MM.1S (cell line): ENCODE data around the gene CYS1.

Experiments used
- DNase-seq: peaks from one replicate; pipeline ENCODE4 v3.0.0-alpha.2; 2015
- H2AFZ ChIP-seq: fragments of 300-600 bp; sonication (generic); 2 replicates; pipeline ENCODE4 v1.6.0; 2016; ENCODE audit warnings: antibody characterized with exemption, low read length
- H3F3A ChIP-seq: fragments of 300-600 bp; sonication (generic); 2 replicates; pipeline ENCODE4 v1.6.1; 2016; ENCODE audit warnings: mild to moderate bottlenecking, antibody characterized with exemption, low read length, moderate library complexity, mixed read lengths; ENCODE audit not compliant: insufficient read depth
- H3K27ac ChIP-seq: fragments of 300-600 bp; sonication (generic); 2 replicates; pipeline ENCODE4 v1.5.1; 2016; ENCODE audit warnings: mild to moderate bottlenecking, low read length
- H3K27me3 ChIP-seq: fragments of 300-600 bp; sonication (generic); replicated peaks from 2 replicates; pipeline ENCODE4 v1.6.0; 2016; ENCODE audit warnings: low read length; ENCODE audit not compliant: insufficient read depth
- H3K36me3 ChIP-seq: fragments of 300-600 bp; sonication (generic); replicated peaks from 2 replicates; pipeline ENCODE4 v1.6.1; 2016; ENCODE audit warnings: mild to moderate bottlenecking, low read length, mixed read lengths; ENCODE audit not compliant: insufficient read depth
- H3K4me1 ChIP-seq: fragments of 300-600 bp; sonication (generic); 2 replicates; pipeline ENCODE4 v1.6.1; 2016; ENCODE audit warnings: low read length, mixed read lengths
- H3K4me2 ChIP-seq: fragments of 300-600 bp; sonication (generic); 2 replicates; pipeline ENCODE4 v1.6.0; 2016; ENCODE audit warnings: low read depth, low read length
- H3K4me3 ChIP-seq: fragments of 300-600 bp; sonication (generic); 2 replicates; pipeline ENCODE4 v1.5.1; 2016; ENCODE audit warnings: low read length, mixed read lengths
- H3K79me2 ChIP-seq: fragments of 300-600 bp; sonication (generic); 2 replicates; pipeline ENCODE4 v1.6.1; 2016; ENCODE audit warnings: mixed run types, low read length, mixed read lengths
- H3K9ac ChIP-seq: fragments of 300-600 bp; sonication (generic); 2 replicates; pipeline ENCODE4 v1.6.1; 2016; ENCODE audit warnings: low read length, mixed read lengths
- H3K9me2 ChIP-seq: fragments of 300-600 bp; sonication (generic); replicated peaks from 2 replicates; pipeline ENCODE4 v1.6.1; 2016; ENCODE audit warnings: mild to moderate bottlenecking, low read length, mixed read lengths; ENCODE audit not compliant: insufficient read depth
- H3K9me3 ChIP-seq: fragments of 300-600 bp; sonication (generic); replicated peaks from 2 replicates; pipeline ENCODE4 v1.6.1; 2016; ENCODE audit warnings: mild to moderate bottlenecking, low read length, mixed read lengths; ENCODE audit not compliant: insufficient read depth
- H4K20me1 ChIP-seq: fragments of 300-600 bp; sonication (generic); 2 replicates; pipeline ENCODE4 v1.6.1; 2016; ENCODE audit warnings: mild to moderate bottlenecking, low read length, moderate library complexity, mixed read lengths; ENCODE audit not compliant: insufficient read depth
- CTCF ChIP-seq: fragments of 300-600 bp; sonication (generic); IDR thresholded peaks from 2 replicates; pipeline ENCODE4 v1.5.1; 2016; ENCODE audit warnings: antibody characterized with exemption, low read length, mixed read lengths
- EZH2 ChIP-seq: fragments of 300-600 bp; sonication (generic); optimal IDR thresholded peaks from 2 replicates; pipeline ENCODE3; 2017; ENCODE audit warnings: low read depth, mild to moderate bottlenecking, antibody characterized with exemption, low read length, mixed read lengths
- EZH2phosphoT487 ChIP-seq: fragments of 300-600 bp; sonication (generic); IDR thresholded peaks from 2 replicates; pipeline ENCODE4 v1.6.1; 2018; ENCODE audit warnings: antibody characterized with exemption, low read length

The CYS1 gene

GRCh38 chr2:10048501-10049171 is 31.6 kb downstream of the CYS1 start:
- no peak overlapping the region for H3K4me3 ChIP-seq
- H3K27me3 ChIP-seq, result no peaks in the 10 kb centered on the region
- peaks cover 23% of the 10 kb centered on the region for H3K79me2 ChIP-seq
- DNase-seq, result peak; percentile 38
- peaks cover 7% of the 10 kb centered on the region for H3K36me3 ChIP-seq
- H2AFZ ChIP-seq, result no peak overlapping the region
- H3K9ac ChIP-seq, result no peak overlapping the region
- H3K4me1 ChIP-seq, result no peaks in the 10 kb centered on the region
- no peaks in the 10 kb centered on the region; the same call in 1 of the 2 replicates for H3F3A ChIP-seq
- no peaks in the 10 kb centered on the region for H3K9me2 ChIP-seq
- H4K20me1 ChIP-seq, result no peaks in the 10 kb centered on the region
- TF ChIP-seq EZH2 (no peak), CTCF (peak; percentile 58)
- no peaks in the 10 kb centered on the region for H3K9me3 ChIP-seq
- no peak overlapping the region for H3K4me2 ChIP-seq
- H3K27ac ChIP-seq, result no peak overlapping the region

GRCh38 chr2:10047616-10048500 is 32.4 kb downstream of the CYS1 start:
- no peaks in the 10 kb centered on the region for H3K9me2 ChIP-seq
- no peaks in the 10 kb centered on the region for H3K9me3 ChIP-seq
- no peak overlapping the region for H3K9ac ChIP-seq
- no peaks in the 10 kb centered on the region for H3K27me3 ChIP-seq
- no peaks in the 10 kb centered on the region; the same call in 1 of the 2 replicates for H3F3A ChIP-seq
- H3K27ac ChIP-seq, result no peak overlapping the region
- H3K4me3 ChIP-seq, result no peak overlapping the region
- H3K4me1 ChIP-seq, result 0 out of 2 replicates have a peak, but pooled peaks cover under 1% of the 10 kb centered on the region
- peaks cover 23% of the 10 kb centered on the region for H3K79me2 ChIP-seq
- peaks cover 7% of the 10 kb centered on the region for H3K36me3 ChIP-seq
- TF ChIP-seq EZH2, result no peak
- TF ChIP-seq EZH2phosphoT487, result no peak
- TF ChIP-seq CTCF, result no peak
- H2AFZ ChIP-seq, result no peak overlapping the region
- H3K4me2 ChIP-seq, result no peak overlapping the region
- no peak for DNase-seq
- H4K20me1 ChIP-seq, result no peaks in the 10 kb centered on the region

GRCh38 chr2:10046931-10047330 is 33.3 kb downstream of the CYS1 start:
- no peaks in the 10 kb centered on the region for H3K9me2 ChIP-seq
- H3K27ac ChIP-seq, result no peak overlapping the region
- H3K9ac ChIP-seq, result no peak overlapping the region
- DNase-seq, result no peak
- no peak overlapping the region for H2AFZ ChIP-seq
- peaks cover 23% of the 10 kb centered on the region for H3K79me2 ChIP-seq
- no peaks in the 10 kb centered on the region for H3K9me3 ChIP-seq
- no peaks in the 10 kb centered on the region for H4K20me1 ChIP-seq
- H3K36me3 ChIP-seq, result peaks cover under 1% of the 10 kb centered on the region
- H3K4me2 ChIP-seq, result no peak overlapping the region
- H3F3A ChIP-seq, result no peaks in the 10 kb centered on the region; the same call in 1 of the 2 replicates
- no peak overlapping the region for H3K4me3 ChIP-seq
- TF ChIP-seq EZH2 (no peak), EZH2phosphoT487 (no peak)
- 0 out of 2 replicates have a peak, but pooled peaks cover 3% of the 10 kb centered on the region for H3K4me1 ChIP-seq
- H3K27me3 ChIP-seq, result no peaks in the 10 kb centered on the region
